SU-DHL-6 (cell line): ENCODE data around the gene LSR.

Experiments
- EZH2phosphoT487 ChIP-seq: fragments of 200-600 bp; sonication (generic), shearing (Covaris generic); conservative IDR thresholded peaks from 2 replicates; pipeline ENCODE4 v1.6.1; 2018; ENCODE audit warnings: mild to moderate bottlenecking, antibody characterized with exemption, low read length, moderate library complexity, mixed read lengths
- TF ChIP-seq, protein P1 (sequence below): fragments of 200-600 bp; sonication (generic); IDR thresholded peaks from one replicate; pipeline ENCODE4 v1.5.1; 2017; ENCODE audit warnings: antibody characterized with exemption, mild to moderate bottlenecking, low read length, moderate library complexity; ENCODE audit not compliant: insufficient read depth, poor library complexity, severe bottlenecking

DNA sequence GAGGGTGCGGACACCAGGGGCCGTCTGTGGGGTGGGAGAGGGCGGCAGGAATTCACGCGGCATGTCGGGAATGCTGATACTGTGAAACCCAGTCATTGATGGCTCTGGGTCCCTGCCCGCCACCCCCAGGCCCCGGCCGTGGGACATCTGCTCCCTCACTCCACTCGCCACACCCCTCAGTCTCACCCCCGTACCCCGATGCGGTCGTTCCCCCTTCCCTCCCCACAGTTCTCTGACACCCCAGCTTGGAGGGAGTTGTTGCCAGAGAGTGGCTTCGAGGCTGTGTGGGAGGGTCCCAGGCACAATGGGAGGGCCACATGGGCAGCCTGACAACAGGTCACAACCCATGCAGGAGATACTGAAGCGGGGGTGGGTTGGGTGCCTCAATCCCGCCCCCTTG is 45.0 kb downstream of the LSR start:
- TF ChIP-seq EZH2phosphoT487 = no peak
- TF ChIP-seq, protein P1, sequence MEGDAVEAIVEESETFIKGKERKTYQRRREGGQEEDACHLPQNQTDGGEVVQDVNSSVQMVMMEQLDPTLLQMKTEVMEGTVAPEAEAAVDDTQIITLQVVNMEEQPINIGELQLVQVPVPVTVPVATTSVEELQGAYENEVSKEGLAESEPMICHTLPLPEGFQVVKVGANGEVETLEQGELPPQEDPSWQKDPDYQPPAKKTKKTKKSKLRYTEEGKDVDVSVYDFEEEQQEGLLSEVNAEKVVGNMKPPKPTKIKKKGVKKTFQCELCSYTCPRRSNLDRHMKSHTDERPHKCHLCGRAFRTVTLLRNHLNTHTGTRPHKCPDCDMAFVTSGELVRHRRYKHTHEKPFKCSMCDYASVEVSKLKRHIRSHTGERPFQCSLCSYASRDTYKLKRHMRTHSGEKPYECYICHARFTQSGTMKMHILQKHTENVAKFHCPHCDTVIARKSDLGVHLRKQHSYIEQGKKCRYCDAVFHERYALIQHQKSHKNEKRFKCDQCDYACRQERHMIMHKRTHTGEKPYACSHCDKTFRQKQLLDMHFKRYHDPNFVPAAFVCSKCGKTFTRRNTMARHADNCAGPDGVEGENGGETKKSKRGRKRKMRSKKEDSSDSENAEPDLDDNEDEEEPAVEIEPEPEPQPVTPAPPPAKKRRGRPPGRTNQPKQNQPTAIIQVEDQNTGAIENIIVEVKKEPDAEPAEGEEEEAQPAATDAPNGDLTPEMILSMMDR = no peak
